OCI-LY1 (cell line): ENCODE data around the gene C1orf116.

Source experiments
- EZH2 ChIP-seq: fragments of 200-600 bp; sonication (generic), shearing (Covaris generic); IDR thresholded peaks from 2 replicates; pipeline ENCODE4 v1.8.0; 2017; ENCODE audit warnings: borderline replicate concordance, mixed run types, mild to moderate bottlenecking, antibody characterized with exemption, low read length, moderate library complexity, mixed read lengths
- TF ChIP-seq, protein P1 (sequence below): fragments of 200-600 bp; sonication (generic), shearing (Covaris generic); IDR thresholded peaks from 2 replicates; pipeline ENCODE4 v1.5.1; 2017; ENCODE audit warnings: mild to moderate bottlenecking, antibody characterized with exemption, low read length, moderate library complexity, mixed read lengths

DNA sequence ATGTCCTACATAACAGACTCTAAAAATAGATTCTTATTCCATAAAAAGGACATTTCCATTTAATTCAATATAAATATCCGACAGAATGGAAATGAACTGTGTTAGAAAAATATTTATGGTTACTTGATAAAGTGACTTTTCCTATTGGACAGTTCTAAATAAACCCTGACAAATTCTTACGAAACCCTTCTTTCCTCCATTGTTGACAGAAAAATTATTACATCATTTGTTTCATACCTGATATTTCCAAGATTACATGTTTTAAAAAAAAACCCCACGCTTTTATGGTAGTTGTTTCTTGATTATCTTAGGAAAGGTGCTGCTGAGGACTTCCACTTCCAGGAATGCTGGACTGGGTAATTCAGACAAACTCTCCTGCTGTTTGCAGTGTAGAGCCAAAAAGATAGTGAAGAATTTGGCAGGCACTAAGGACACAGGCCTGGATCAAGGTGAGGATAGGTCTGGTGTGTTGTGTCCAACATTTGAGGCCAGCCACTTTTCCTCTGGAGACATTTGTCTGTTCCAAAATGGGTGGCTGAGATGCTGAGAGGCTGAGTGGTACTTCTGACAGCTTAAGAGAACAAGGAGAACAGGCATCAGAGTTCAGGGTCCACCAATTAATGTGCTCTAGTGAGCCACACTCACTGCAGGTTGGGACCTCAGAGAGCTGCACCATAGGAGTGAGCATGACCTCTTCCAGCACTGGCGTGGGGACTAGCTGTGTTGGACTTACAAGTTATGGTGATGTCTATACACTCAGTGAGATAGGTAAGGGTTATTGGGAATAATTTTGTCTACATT is 7.0 kb upstream of the C1orf116 start:
- no peak for TF ChIP-seq EZH2
- TF ChIP-seq, protein P1, sequence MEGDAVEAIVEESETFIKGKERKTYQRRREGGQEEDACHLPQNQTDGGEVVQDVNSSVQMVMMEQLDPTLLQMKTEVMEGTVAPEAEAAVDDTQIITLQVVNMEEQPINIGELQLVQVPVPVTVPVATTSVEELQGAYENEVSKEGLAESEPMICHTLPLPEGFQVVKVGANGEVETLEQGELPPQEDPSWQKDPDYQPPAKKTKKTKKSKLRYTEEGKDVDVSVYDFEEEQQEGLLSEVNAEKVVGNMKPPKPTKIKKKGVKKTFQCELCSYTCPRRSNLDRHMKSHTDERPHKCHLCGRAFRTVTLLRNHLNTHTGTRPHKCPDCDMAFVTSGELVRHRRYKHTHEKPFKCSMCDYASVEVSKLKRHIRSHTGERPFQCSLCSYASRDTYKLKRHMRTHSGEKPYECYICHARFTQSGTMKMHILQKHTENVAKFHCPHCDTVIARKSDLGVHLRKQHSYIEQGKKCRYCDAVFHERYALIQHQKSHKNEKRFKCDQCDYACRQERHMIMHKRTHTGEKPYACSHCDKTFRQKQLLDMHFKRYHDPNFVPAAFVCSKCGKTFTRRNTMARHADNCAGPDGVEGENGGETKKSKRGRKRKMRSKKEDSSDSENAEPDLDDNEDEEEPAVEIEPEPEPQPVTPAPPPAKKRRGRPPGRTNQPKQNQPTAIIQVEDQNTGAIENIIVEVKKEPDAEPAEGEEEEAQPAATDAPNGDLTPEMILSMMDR: no peak
